ENCODE results near the gene ZSCAN12. TPM values are rescaled to one million over a fixed set of nuclear protein-coding genes. Genes with fewer than 3 reads are reported as not detected.
A peak's percentile ranks its signal among the peaks of the same experiment; 100 is the strongest.

The ZSCAN12 gene
- total and polyA plus RNA-seq, 2 of the 13 experiments (the other 11 are each of a cell fraction or from before 2014, with no cell fraction given): 2.8 to 8.9 TPM

DNA sequence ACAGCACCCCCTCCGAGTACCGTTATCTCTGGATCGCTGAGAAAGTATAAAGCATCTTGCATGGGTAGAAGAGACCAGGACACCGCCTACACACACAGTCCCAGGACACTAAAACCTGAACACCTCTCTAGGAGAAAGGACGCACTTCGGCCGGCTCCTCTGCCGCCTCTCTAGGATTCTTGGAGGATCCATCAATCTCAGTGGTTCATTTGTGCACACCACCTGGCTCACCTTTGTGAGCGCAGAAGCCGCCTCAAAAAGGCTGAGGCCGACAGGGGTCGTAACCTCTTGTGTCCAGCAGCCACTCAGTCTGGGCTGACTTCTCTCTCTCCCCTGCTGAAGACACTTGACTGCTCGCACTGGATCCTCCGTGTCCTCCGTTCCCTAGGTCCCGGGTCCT lies 30.2 kb upstream of the ZSCAN12 start:
- 66% methylated on average over 16 of the region's 16 CpGs for WGBS (ENCODE audit: low lambda C conversion rate)
- intact Hi-C loops (cut with micrococcal nuclease; ENCODE audit: unreplicated experiment) (no loop called here), in situ Hi-C loops (cut with HindIII; ENCODE audit: extremely low pct_ligation_motif_present, low pct_unique_long_range_greater_than_20kb) (no loop called here)
- POLR2A ChIA-PET: no interaction called here
- Histone ChIP-seq H3K27ac (ENCODE audit: extremely low read length, insufficient read depth, low read length) (no peak overlapping the region), H3K4me1 (ENCODE audit: insufficient read depth, low read length) (0 out of 2 replicates have a peak, but pooled peaks cover 4% of the 10 kb centered on the region), H3K4me3 (replicated peaks in 1 of 3; ENCODE audit: insufficient read depth in 1 of 3, low read depth in 2 of 3, low read length in 3 of 3) (no peak overlapping the region), H3K79me2 (ENCODE audit: insufficient read depth, low read length) (no peaks in the 10 kb centered on the region), H4K20me1 (ENCODE audit: insufficient read depth, low read length) (no peaks in the 10 kb centered on the region), H3K4me2 (ENCODE audit: low read depth, low read length) (no peak overlapping the region), H2AFZ (ENCODE audit: low read length) (no peak overlapping the region), H3K9me3 (ENCODE audit: low read length) (no peaks in the 10 kb centered on the region), H3K27me3 (ENCODE audit: control insufficient read depth in 1 of 2, insufficient read depth in 2 of 2, low read length in 2 of 2) (no peaks in the 10 kb centered on the region), H3K9ac (ENCODE audit: insufficient read depth, low read depth, low read length) (no peak overlapping the region), H3K36me3 (replicated peaks in 1 of 2; ENCODE audit: control insufficient read depth in 1 of 2, insufficient read depth in 2 of 2, low read length in 2 of 2) (no peaks in the 10 kb centered on the region; a peak in 1 of 5 replicates)
- FAIRE-seq (no peak), DNase-seq (ENCODE audit: low spot score) (no peak), ATAC-seq (no peak)
- TF ChIP-seq ZNF720 (CRISPR knock-in tag; IDR thresholded peaks at IDR 0.05) (no peak), ZNF841 (CRISPR knock-in tag; IDR thresholded peaks at IDR 0.05; ENCODE audit: borderline replicate concordance) (no peak), ZNF574 (CRISPR knock-in tag; IDR thresholded peaks at IDR 0.05) (peak; percentile 39; the same call in 1 of the 2 replicates)
- no TSS peak for BruUV-seq (replicated peaks)
- CTCF ChIA-PET (ENCODE audit: low intra/inter-chr PET ratio, low total read pairs): no interaction called here

DNA sequence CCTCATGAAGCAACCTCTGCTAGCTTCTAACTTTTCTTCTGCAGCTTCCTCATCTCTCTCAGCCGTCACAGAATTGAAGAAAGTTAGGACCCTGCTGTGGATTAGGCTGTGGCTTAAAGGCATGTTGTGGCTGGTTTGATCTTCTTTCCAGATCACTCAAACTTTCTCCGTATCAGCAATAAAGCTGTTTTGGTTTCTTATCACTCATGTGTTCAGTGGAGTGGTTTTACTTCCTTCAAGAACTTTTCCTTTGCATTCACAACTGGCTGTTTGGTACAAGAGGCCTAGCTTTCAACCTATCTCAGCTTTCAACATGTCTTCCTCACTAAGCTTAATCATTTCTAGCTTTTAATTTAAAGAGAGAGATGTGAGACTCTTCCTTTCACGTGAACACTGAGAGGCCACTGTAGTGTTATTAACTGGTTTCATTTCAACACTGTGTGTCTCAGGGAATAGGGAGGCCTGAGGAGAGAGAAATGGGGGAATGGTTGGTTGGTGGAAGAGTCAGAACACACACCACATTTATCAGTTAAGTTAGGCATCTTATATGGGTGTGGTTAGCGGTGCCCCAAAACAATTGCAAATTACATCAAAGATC lies 26.5 kb upstream of the ZSCAN12 start:
- FAIRE-seq (no peak), DNase-seq (ENCODE audit: low spot score) (no peak), ATAC-seq (no peak)
- H3K36me3 ChIP-seq (replicated peaks in 1 of 2; ENCODE audit: control insufficient read depth in 1 of 2, insufficient read depth in 2 of 2, low read length in 2 of 2): no peaks in the 10 kb centered on the region; a peak in 1 of 5 replicates
- H3K27ac ChIP-seq (ENCODE audit: extremely low read length, insufficient read depth, low read length): no peak overlapping the region
- in situ Hi-C loops (cut with HindIII; ENCODE audit: extremely low pct_ligation_motif_present, low pct_unique_long_range_greater_than_20kb) (no loop called here), intact Hi-C loops (cut with micrococcal nuclease; ENCODE audit: unreplicated experiment) (no loop called here)
- ChIA-PET CTCF (ENCODE audit: low intra/inter-chr PET ratio, low total read pairs) (no interaction called here), POLR2A (no interaction called here)
- H4K20me1 ChIP-seq (ENCODE audit: insufficient read depth, low read length): no peaks in the 10 kb centered on the region
- no peak overlapping the region for H3K9ac ChIP-seq (ENCODE audit: insufficient read depth, low read depth, low read length)
- 53% methylated on average over 4 of the region's 4 CpGs for WGBS (ENCODE audit: low lambda C conversion rate)
- 0 out of 2 replicates have a peak, but pooled peaks cover 4% of the 10 kb centered on the region for H3K4me1 ChIP-seq (ENCODE audit: insufficient read depth, low read length)
- H3K9me3 ChIP-seq (ENCODE audit: low read length): no peaks in the 10 kb centered on the region
- BruUV-seq (replicated peaks): no TSS peak
- H2AFZ ChIP-seq (ENCODE audit: low read length): no peak overlapping the region
- no peak overlapping the region for H3K4me3 ChIP-seq (replicated peaks in 1 of 3; ENCODE audit: insufficient read depth in 1 of 3, low read depth in 2 of 3, low read length in 3 of 3)
- no peak overlapping the region for H3K4me2 ChIP-seq (ENCODE audit: low read depth, low read length)
- no peaks in the 10 kb centered on the region for H3K27me3 ChIP-seq (ENCODE audit: control insufficient read depth in 1 of 2, insufficient read depth in 2 of 2, low read length in 2 of 2)
- no peaks in the 10 kb centered on the region for H3K79me2 ChIP-seq (ENCODE audit: insufficient read depth, low read length)
- TF ChIP-seq ZNF510 (CRISPR knock-in tag; IDR thresholded peaks at IDR 0.05; ENCODE audit: low read depth) (no peak), MAFF (IDR thresholded peaks at IDR 0.05; ENCODE audit: low read depth, low read length) (peak; percentile 35; the same call in 1 of the 2 replicates), MAFK (conservative IDR thresholded peaks at IDR 0.05 in 1 of 2, IDR thresholded peaks at IDR 0.05 in 1 of 2; ENCODE audit: low read length in 2 of 2) (peak; percentile 51 to 52; a peak in 3 of 4 replicates)
- TF ChIP-seq, protein P1, sequence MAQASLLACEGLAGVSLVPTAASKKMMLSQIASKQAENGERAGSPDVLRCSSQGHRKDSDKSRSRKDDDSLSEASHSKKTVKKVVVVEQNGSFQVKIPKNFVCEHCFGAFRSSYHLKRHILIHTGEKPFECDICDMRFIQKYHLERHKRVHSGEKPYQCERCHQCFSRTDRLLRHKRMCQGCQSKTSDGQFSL (CRISPR knock-in tag; IDR thresholded peaks at IDR 0.05): no peak

All from HepG2 (cell line).